Gastrocnemius medialis (tissue), 4 donors: ENCODE results near the gene BSPH1.

Experiments
- POLR2A ChIP-seq, 2 donors: fragments of 450-650 bp; IDR thresholded peaks; one replicate each; pipeline ENCODE4 v1.6.1; 2017; ENCODE audit warnings: antibody characterized with exemption in 2 of 2, mild to moderate bottlenecking in 2 of 2, moderate library complexity in 2 of 2
- TF ChIP-seq, protein P1 (sequence below), 5 experiments: fragments of 450-650 bp in 3 of 5; fragments of 200-600 bp in 2 of 5; sonication (generic) in 2 of 5; IDR thresholded peaks in 4 of 5; conservative IDR thresholded peaks in 1 of 5; 1 replicate in 4 of 5; 2 replicates in 1 of 5; pipeline ENCODE4 v1.5.1; 2016 to 2019; ENCODE audit warnings: antibody characterized with exemption in 5 of 5, mild to moderate bottlenecking in 3 of 5, moderate library complexity in 3 of 5

DNA sequence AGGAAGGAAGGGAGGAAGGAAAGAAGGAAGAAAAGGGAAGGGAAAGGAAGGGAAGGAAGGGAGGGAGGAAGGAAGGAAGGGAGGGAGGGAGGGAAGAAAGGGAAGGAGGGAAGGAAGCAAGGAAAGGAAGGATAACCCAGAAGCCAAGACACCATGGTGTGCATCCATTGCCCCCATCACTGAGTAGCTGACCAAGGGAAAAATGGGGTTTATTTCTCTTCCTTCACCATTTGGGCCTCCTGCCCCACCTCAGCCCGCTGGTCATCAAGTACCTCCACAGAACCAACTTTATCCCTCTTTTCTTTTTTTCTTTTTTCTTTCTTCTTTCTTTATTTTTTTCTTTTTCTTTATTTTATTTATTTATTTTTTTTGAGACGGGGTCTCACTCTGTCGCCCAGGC, 31.5 kb upstream of the BSPH1 start:
- TF ChIP-seq, protein P1, sequence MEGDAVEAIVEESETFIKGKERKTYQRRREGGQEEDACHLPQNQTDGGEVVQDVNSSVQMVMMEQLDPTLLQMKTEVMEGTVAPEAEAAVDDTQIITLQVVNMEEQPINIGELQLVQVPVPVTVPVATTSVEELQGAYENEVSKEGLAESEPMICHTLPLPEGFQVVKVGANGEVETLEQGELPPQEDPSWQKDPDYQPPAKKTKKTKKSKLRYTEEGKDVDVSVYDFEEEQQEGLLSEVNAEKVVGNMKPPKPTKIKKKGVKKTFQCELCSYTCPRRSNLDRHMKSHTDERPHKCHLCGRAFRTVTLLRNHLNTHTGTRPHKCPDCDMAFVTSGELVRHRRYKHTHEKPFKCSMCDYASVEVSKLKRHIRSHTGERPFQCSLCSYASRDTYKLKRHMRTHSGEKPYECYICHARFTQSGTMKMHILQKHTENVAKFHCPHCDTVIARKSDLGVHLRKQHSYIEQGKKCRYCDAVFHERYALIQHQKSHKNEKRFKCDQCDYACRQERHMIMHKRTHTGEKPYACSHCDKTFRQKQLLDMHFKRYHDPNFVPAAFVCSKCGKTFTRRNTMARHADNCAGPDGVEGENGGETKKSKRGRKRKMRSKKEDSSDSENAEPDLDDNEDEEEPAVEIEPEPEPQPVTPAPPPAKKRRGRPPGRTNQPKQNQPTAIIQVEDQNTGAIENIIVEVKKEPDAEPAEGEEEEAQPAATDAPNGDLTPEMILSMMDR (IDR thresholded peaks at IDR 0.05 in 4 of 5, conservative IDR thresholded peaks at IDR 0.05 in 1 of 5), result no peak
- TF ChIP-seq POLR2A (IDR thresholded peaks at IDR 0.05), result no peak
